Umbilical cord (tissue), 2 donors: ENCODE measurements around the gene WWC2. TPM values are rescaled to one million over a fixed set of nuclear protein-coding genes. Genes with fewer than 3 reads are reported as not detected.
"Not testable (repeated sequence)": the region's sequence is repeated elsewhere in the genome, so short reads cannot be mapped to it uniquely, and the experiment has no call there.

Experiments used
- DNase-seq: peaks from one replicate; pipeline ENCODE4 v3.0.0-alpha.2; 2015; ENCODE audit warnings: low spot score
- total RNA-seq: library from RNA; depleted of rRNA; stranded (reverse); fragments of >200 nt; gene quantifications from one replicate; pipeline ENCODE4 v1.2.3, GENCODE V29; 2014; ENCODE audit warnings: low replicate concordance; ENCODE audit not compliant: insufficient read depth

The WWC2 gene
- total RNA-seq, 1 donor from 2014 or later: 36.8 TPM

GRCh38 chr4:183100298-183100599 lies 1.2 kb downstream of the WWC2 start:
- no peak for DNase-seq

- no peak for DNase-seq
Observed at GRCh38 chr4:183100827-183101226, 1.8 kb downstream of the WWC2 start.

- DNase-seq: no peak
Observed at GRCh38 chr4:183101956-183102480, 3.0 kb downstream of the WWC2 start.

GRCh38 chr4:183105092-183105491 lies 6.0 kb downstream of the WWC2 start:
- DNase-seq: no peak

- no peak for DNase-seq
Observed at GRCh38 chr4:183106839-183107238, 7.8 kb downstream of the WWC2 start.

- DNase-seq: no peak
Observed at GRCh38 chr4:183107891-183108459, 8.9 kb downstream of the WWC2 start.

GRCh38 chr4:183110244-183110643 lies 11.2 kb downstream of the WWC2 start:
- no peak for DNase-seq

GRCh38 chr4:183111452-183111885 lies 12.4 kb downstream of the WWC2 start:
- no peak for DNase-seq

- no peak for DNase-seq
Observed at GRCh38 chr4:183118141-183118540, 19.1 kb downstream of the WWC2 start.

GRCh38 chr4:183118585-183118984 lies 19.5 kb downstream of the WWC2 start:
- no peak for DNase-seq

GRCh38 chr4:183121660-183122059 lies 22.6 kb downstream of the WWC2 start:
- DNase-seq: not testable (repeated sequence)

- no peak for DNase-seq
Observed at GRCh38 chr4:183124228-183124627, 25.2 kb downstream of the WWC2 start.

GRCh38 chr4:183124865-183125264 lies 25.8 kb downstream of the WWC2 start:
- DNase-seq: no peak

- no peak for DNase-seq
Observed at GRCh38 chr4:183129125-183129524, 30.1 kb downstream of the WWC2 start.

GRCh38 chr4:183129675-183130074 lies 30.6 kb downstream of the WWC2 start:
- no peak for DNase-seq

- no peak for DNase-seq
Observed at GRCh38 chr4:183130328-183131155, 31.5 kb downstream of the WWC2 start.

- no peak for DNase-seq
Observed at GRCh38 chr4:183132081-183132480, 33.0 kb downstream of the WWC2 start.

GRCh38 chr4:183132865-183133264 lies 33.8 kb downstream of the WWC2 start:
- DNase-seq: no peak

GRCh38 chr4:183136855-183137254 lies 37.8 kb downstream of the WWC2 start:
- DNase-seq: no peak

- no peak for DNase-seq
Observed at GRCh38 chr4:183139058-183139750, 40.1 kb downstream of the WWC2 start.

GRCh38 chr4:183139972-183140570 lies 41.0 kb downstream of the WWC2 start:
- no peak for DNase-seq

GRCh38 chr4:183140911-183141320 lies 41.9 kb downstream of the WWC2 start:
- no peak for DNase-seq
